Trophoblast cell (in vitro differentiated cells and primary cell): Measurements from ENCODE around the gene PAX9. TPM values are rescaled to one million over a fixed set of nuclear protein-coding genes. Genes with fewer than 3 reads are reported as not detected.
A peak's percentile ranks its signal among the peaks of the same experiment; 100 is the strongest.

Experiments used
- DNase-seq, 2 donors: peaks; one replicate each; pipeline ENCODE4 v3.0.0-alpha.2; 2016
- H2AFZ ChIP-seq: 2 replicates; pipeline ENCODE4 v1.6.1; 2013; ENCODE audit warnings: low read length, moderate library complexity, mild to moderate bottlenecking; ENCODE audit not compliant: insufficient read depth, poor library complexity
- H2AK5ac ChIP-seq: 2 replicates; pipeline ENCODE4 v1.6.1; 2013; ENCODE audit warnings: mild to moderate bottlenecking, low read length
- H2BK120ac ChIP-seq: 2 replicates; pipeline ENCODE4 v1.6.1; 2013; ENCODE audit warnings: low read length, mild to moderate bottlenecking, moderate library complexity; ENCODE audit not compliant: insufficient read depth, poor library complexity
- H2BK12ac ChIP-seq: 2 replicates; pipeline ENCODE4 v1.6.1; 2013; ENCODE audit warnings: mild to moderate bottlenecking, low read length, moderate library complexity
- H2BK5ac ChIP-seq: 2 replicates; pipeline ENCODE4 v1.6.1; 2013; ENCODE audit warnings: low read length, low read depth, moderate library complexity, mild to moderate bottlenecking; ENCODE audit not compliant: poor library complexity
- H3K14ac ChIP-seq: 2 replicates; pipeline ENCODE4 v1.6.1; 2013; ENCODE audit warnings: mild to moderate bottlenecking, low read length
- H3K18ac ChIP-seq: 2 replicates; pipeline ENCODE4 v1.6.1; 2013; ENCODE audit warnings: mild to moderate bottlenecking, low read length
- H3K23ac ChIP-seq: 2 replicates; pipeline ENCODE4 v1.6.1; 2013; ENCODE audit warnings: low read length
- H3K27ac ChIP-seq: 2 replicates; pipeline ENCODE4 v1.5.1; 2013; ENCODE audit warnings: low read depth, mild to moderate bottlenecking, inconsistent platforms, low read length, moderate library complexity
- H3K27me3 ChIP-seq: 2 replicates; pipeline ENCODE4 v1.6.1; 2013; ENCODE audit warnings: inconsistent platforms, mild to moderate bottlenecking, low read length, moderate library complexity; ENCODE audit not compliant: insufficient read depth
- H3K36me3 ChIP-seq, 2 experiments: 1 replicate in 1 of 2; 2 replicates in 1 of 2; pipeline ENCODE4 v1.6.1; 2013; ENCODE audit warnings: low read length in 2 of 2, mild to moderate bottlenecking in 2 of 2, moderate library complexity in 1 of 2; ENCODE audit not compliant: insufficient read depth in 2 of 2, control insufficient read depth in 1 of 2
- H3K4ac ChIP-seq: 2 replicates; pipeline ENCODE4 v1.6.1; 2013; ENCODE audit warnings: low read depth, mild to moderate bottlenecking, low read length, moderate library complexity
- H3K4me1 ChIP-seq, 2 experiments: 1 replicate in 1 of 2; 2 replicates in 1 of 2; pipeline ENCODE4 v1.6.1; 2013; ENCODE audit warnings: low read length in 2 of 2, mild to moderate bottlenecking in 2 of 2, moderate library complexity in 1 of 2; ENCODE audit not compliant: insufficient read depth in 2 of 2, control insufficient read depth in 1 of 2
- H3K4me2 ChIP-seq: 2 replicates; pipeline ENCODE4 v1.6.1; 2013; ENCODE audit warnings: inconsistent platforms, mild to moderate bottlenecking, low read length, moderate library complexity
- H3K4me3 ChIP-seq: 2 replicates; pipeline ENCODE4 v1.5.1; 2013; ENCODE audit warnings: mild to moderate bottlenecking, low read depth, low read length, inconsistent platforms
- H3K79me1 ChIP-seq: one replicate; pipeline ENCODE4 v1.6.1; 2013; ENCODE audit warnings: low read length
- H3K79me2 ChIP-seq: 2 replicates; pipeline ENCODE4 v1.6.1; 2013; ENCODE audit warnings: low read length, mild to moderate bottlenecking; ENCODE audit not compliant: control insufficient read depth, insufficient read depth, poor library complexity
- H3K9ac ChIP-seq: 2 replicates; pipeline ENCODE4 v1.6.1; 2013; ENCODE audit warnings: mild to moderate bottlenecking, low read length
- H3K9me3 ChIP-seq: 2 replicates; pipeline ENCODE4 v1.6.1; 2013; ENCODE audit warnings: low read depth, mild to moderate bottlenecking, control low read depth, inconsistent platforms, low read length; ENCODE audit not compliant: insufficient read depth
- H4K12ac ChIP-seq: 2 replicates; pipeline ENCODE4 v1.6.1; 2013; ENCODE audit warnings: low read depth, mild to moderate bottlenecking, low read length, moderate library complexity
- H4K8ac ChIP-seq: 2 replicates; pipeline ENCODE4 v1.6.1; 2013; ENCODE audit warnings: low read depth, mild to moderate bottlenecking, low read length, moderate library complexity
- H4K91ac ChIP-seq: one replicate; pipeline ENCODE4 v1.6.1; 2013; ENCODE audit warnings: low read depth, mild to moderate bottlenecking, low read length, moderate library complexity
- WGBS: extraction: QIAGEN DNeasy Blood & Tissue Kit; methylation state at CpG from one replicate; pipeline ENCODE4 v1.1.7; 2013; ENCODE audit warnings: missing lambda C conversion rate; ENCODE audit not compliant: insufficient read length, insufficient coverage; ENCODE audit errors: extremely low coverage; 5-methylcytosine and 5-hydroxymethylcytosine counted together
- polyA plus RNA-seq: library from polyadenylated mRNA; stranded (reverse); fragments of 200-250 nt; gene quantifications from 2 replicates; pipeline ENCODE4 v1.2.3, GENCODE V29; 2013

PAX9 gene
- 0.04 and 0.05 TPM in 2 replicates for polyA plus RNA-seq

DNA sequence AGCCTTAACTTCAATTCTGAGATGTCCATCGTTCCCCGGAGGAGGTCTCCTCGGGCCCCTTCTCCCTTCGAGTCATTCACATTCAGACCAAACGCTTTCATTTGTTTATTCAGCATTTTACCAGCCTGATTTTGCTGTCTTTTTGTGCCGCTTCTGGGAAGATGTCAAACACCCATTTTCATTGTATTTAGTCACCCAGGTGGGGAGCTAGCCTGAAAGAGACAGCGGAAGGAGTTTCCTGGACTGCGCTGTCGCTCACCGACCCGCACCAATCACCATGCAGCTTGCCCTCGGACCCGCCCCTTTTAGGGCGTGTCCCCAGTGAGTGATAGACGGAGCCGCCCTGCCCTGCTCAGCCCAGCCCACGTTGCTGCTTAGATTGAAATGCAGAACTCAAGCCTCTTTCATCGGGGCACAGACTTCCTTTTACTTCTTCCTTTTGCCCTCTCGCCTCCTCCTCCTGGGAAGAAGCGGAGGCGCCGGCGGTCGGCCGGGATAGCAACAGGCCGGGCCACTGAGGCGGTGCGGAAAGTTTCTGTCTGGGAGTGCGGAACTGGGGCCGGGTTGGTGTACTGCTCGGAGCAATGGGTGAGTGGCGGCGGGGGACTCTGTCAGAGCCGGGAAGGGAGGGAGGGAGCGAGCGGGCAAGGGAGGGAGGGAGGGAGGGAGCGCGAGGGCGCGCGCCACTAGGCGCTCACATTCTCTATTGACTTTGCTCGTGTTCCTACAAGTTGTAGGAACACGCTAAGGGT lies at the start of gene PAX9:
Gene PAX9 (plus strand): TSS at position 355 of the 752 bp plus-strand sequence. CDS start 230 bp downstream, at position 585.
- no peak within 1 kb of the TSS for H3K9ac ChIP-seq
- no peak within 1 kb of the TSS for H2BK120ac ChIP-seq
- peaks cover 90% of the 10 kb centered on the region for H3K27me3 ChIP-seq
- no peak within 1 kb of the TSS for H4K12ac ChIP-seq
- no peaks in the 10 kb centered on the region for H3K79me2 ChIP-seq
- H3K4me3 ChIP-seq: peak within 1 kb of the TSS; percentile 54
- H2BK12ac ChIP-seq: no peak within 1 kb of the TSS
- H3K27ac ChIP-seq: no peak within 1 kb of the TSS
- H3K14ac ChIP-seq: no peak within 1 kb of the TSS
- H3K23ac ChIP-seq: no peak within 1 kb of the TSS
- H4K8ac ChIP-seq: no peak within 1 kb of the TSS
- H3K9me3 ChIP-seq: peaks cover 14% of the 10 kb centered on the region
- H4K91ac ChIP-seq: no peak within 1 kb of the TSS
- no peak within 1 kb of the TSS for H2BK5ac ChIP-seq
- H3K18ac ChIP-seq: no peak within 1 kb of the TSS
- no peak within 1 kb of the TSS for H2AK5ac ChIP-seq
- H3K4ac ChIP-seq: no peak within 1 kb of the TSS
- no peaks in the 10 kb centered on the region for H3K36me3 ChIP-seq
- peak within 1 kb of the TSS; percentile 82 for H3K4me2 ChIP-seq
- peak within 1 kb of the TSS; percentile 59 for H2AFZ ChIP-seq
- DNase-seq: peak; percentile 24 to 29
- WGBS: no CpG with 5 or more reads among the region's 44 CpGs
- peaks cover 26 to 29% of the 10 kb centered on the region in 2 experiments for H3K4me1 ChIP-seq
- H3K79me1 ChIP-seq: no peaks in the 10 kb centered on the region

DNA sequence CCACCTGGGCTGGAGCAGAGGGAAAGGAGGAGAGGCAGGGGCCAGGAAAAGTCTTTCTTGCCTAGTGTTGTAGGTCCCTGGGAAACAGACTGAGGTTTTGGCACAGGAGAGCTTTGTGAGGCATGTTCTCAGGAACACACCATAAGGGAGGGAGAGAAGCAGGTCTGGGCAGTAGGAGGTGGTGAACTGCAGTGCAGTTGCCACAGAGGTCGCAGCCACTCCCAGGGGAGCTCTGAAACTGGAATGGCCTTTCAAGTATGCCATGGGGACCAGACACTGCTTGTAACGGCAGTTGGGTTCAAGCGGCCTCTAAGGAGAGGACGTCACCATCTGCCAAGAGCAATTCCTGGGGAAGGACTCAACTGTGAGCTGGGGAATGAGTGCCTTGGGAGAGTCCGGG lies 43.8 kb upstream of the PAX9 start:
- no peak overlapping the region for H3K23ac ChIP-seq
- no peak overlapping the region for H3K14ac ChIP-seq
- no peak overlapping the region for H3K4me3 ChIP-seq
- H4K91ac ChIP-seq: no peak overlapping the region
- DNase-seq: no peak
- H3K36me3 ChIP-seq: no peaks in the 10 kb centered on the region
- no peaks in the 10 kb centered on the region for H3K79me2 ChIP-seq
- no CpG with 5 or more reads among the region's 5 CpGs for WGBS
- H3K9ac ChIP-seq: no peak overlapping the region
- H4K8ac ChIP-seq: no peak overlapping the region
- H3K79me1 ChIP-seq: no peaks in the 10 kb centered on the region
- no peak overlapping the region for H2AK5ac ChIP-seq
- no peak overlapping the region for H3K4me2 ChIP-seq
- H3K27me3 ChIP-seq: no peaks in the 10 kb centered on the region
- H3K9me3 ChIP-seq: no peaks in the 10 kb centered on the region
- no peak overlapping the region for H3K4ac ChIP-seq
- no peak overlapping the region for H2BK12ac ChIP-seq
- no peak overlapping the region for H2AFZ ChIP-seq
- H3K18ac ChIP-seq: no peak overlapping the region
- no peaks in the 10 kb centered on the region for H3K4me1 ChIP-seq
- H2BK120ac ChIP-seq: no peak overlapping the region
- H3K27ac ChIP-seq: no peak overlapping the region
- H4K12ac ChIP-seq: no peak overlapping the region
- H2BK5ac ChIP-seq: no peak overlapping the region

DNA sequence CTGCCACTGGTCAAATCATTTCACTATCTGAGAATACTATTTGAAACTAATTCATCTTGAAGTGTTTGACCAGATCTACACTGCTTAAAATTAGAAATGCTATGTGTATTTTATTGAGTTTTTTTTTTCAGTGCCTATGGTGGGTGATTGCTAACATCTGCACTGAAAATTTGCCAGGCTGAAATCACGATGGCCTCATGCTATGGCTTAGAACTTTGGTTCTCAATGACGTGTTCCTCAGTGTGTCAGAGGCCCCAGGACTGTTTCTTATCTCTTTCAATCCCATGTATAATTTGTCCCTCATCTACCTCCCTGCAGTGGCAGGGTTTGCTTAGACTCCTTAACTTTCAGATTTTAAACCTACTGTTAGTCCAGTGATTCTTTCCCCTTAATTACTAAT lies 43.0 kb upstream of the PAX9 start:
- no peak overlapping the region for H4K12ac ChIP-seq
- no peaks in the 10 kb centered on the region for H3K36me3 ChIP-seq
- H3K18ac ChIP-seq: no peak overlapping the region
- H3K9ac ChIP-seq: no peak overlapping the region
- no peaks in the 10 kb centered on the region for H3K9me3 ChIP-seq
- no peak overlapping the region for H3K14ac ChIP-seq
- H3K79me1 ChIP-seq: no peaks in the 10 kb centered on the region
- H3K27me3 ChIP-seq: no peaks in the 10 kb centered on the region
- H2BK120ac ChIP-seq: no peak overlapping the region
- no peak overlapping the region for H2BK5ac ChIP-seq
- no peaks in the 10 kb centered on the region for H3K79me2 ChIP-seq
- no peak overlapping the region for H3K4me3 ChIP-seq
- no peak overlapping the region for H2AFZ ChIP-seq
- H3K4me2 ChIP-seq: no peak overlapping the region
- H3K27ac ChIP-seq: no peak overlapping the region
- no peak overlapping the region for H4K8ac ChIP-seq
- no peak overlapping the region for H4K91ac ChIP-seq
- no peak for DNase-seq
- no peaks in the 10 kb centered on the region for H3K4me1 ChIP-seq
- no peak overlapping the region for H2AK5ac ChIP-seq
- H3K4ac ChIP-seq: no peak overlapping the region
- H3K23ac ChIP-seq: no peak overlapping the region
- no peak overlapping the region for H2BK12ac ChIP-seq
- whole genome bisulfite sequencing: no CpG with 5 or more reads among the region's 2 CpGs

DNA sequence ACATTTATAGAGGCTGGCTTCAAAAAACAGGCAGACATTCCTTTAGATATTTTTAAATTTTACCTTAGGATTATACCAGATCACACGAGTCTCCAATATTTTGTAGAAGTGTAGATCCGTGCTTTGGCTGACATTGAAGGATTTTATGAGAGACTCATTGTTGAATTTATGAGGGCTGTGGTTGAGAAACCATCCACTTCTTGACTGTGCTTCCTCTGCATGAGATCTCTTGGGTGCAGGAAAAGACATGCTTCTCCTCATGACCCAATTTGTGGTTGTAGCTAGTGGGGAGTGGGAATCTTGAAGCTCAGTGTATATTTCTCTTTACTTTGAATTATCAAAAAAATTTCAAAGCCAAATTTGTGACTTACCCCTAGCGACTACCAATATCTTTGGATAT lies 42.5 kb upstream of the PAX9 start:
- no CpG with 5 or more reads among the region's 3 CpGs for WGBS
- Histone ChIP-seq H2AFZ (no peak overlapping the region), H2BK120ac (no peak overlapping the region), H3K4me3 (no peak overlapping the region), H4K91ac (no peak overlapping the region), H3K79me2 (no peaks in the 10 kb centered on the region), H3K4me2 (no peak overlapping the region), H4K8ac (no peak overlapping the region), H3K14ac (no peak overlapping the region), H4K12ac (no peak overlapping the region), H3K4me1 (no peaks in the 10 kb centered on the region), H3K4ac (no peak overlapping the region), H3K79me1 (no peaks in the 10 kb centered on the region), H3K9me3 (no peaks in the 10 kb centered on the region), H2AK5ac (no peak overlapping the region), H3K9ac (no peak overlapping the region), H3K27ac (no peak overlapping the region), H3K36me3 (no peaks in the 10 kb centered on the region), H3K18ac (no peak overlapping the region), H2BK12ac (no peak overlapping the region), H2BK5ac (no peak overlapping the region), H3K23ac (no peak overlapping the region), H3K27me3 (no peaks in the 10 kb centered on the region)
- no peak for DNase-seq
